ENCODE measurements around the gene COL10A1. TPM values are rescaled to one million over a fixed set of nuclear protein-coding genes. Genes with fewer than 3 reads are reported as not detected.

COL10A1 gene
- 0.03 and 0.06 TPM in 2 replicates for total RNA-seq (2014; rRNA removed; shearing (Covaris generic))

DNA sequence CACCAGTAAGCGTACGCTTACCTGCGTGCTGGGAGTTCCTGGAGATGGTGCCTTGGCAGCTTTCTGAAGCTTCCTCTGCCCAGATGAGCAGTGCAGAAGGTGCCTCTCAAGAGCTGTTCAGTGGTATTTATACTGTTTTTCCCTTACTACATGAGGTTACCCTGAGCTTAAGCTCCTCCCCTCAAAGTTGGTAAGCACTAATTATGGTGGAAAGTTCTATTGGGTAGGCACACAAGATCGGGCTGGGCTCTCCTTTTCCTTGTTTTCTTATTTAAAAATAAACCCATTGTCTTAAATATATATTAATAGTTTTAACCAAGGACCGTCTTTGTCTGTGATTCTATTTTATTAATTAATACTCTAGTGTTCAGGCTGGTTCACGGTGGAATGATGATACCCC, at the start of gene COL10A1:
Gene COL10A1 (minus strand): TSS at position 101 of the 400 bp plus-strand sequence. CDS start 640 bp downstream, outside the sequence.
- no peak within 1 kb of the TSS for H3K4me3 ChIP-seq
- H3K27ac ChIP-seq: no peak within 1 kb of the TSS
- H3K4me1 ChIP-seq: no peaks in the 10 kb centered on the region; the same call in 1 of the 2 replicates
- no peaks in the 10 kb centered on the region for H3K27me3 ChIP-seq
- no peak for DNase-seq
- no peaks in the 10 kb centered on the region for H3K9me3 ChIP-seq (replicated peaks)
- H3K36me3 ChIP-seq: no peaks in the 10 kb centered on the region

DNA sequence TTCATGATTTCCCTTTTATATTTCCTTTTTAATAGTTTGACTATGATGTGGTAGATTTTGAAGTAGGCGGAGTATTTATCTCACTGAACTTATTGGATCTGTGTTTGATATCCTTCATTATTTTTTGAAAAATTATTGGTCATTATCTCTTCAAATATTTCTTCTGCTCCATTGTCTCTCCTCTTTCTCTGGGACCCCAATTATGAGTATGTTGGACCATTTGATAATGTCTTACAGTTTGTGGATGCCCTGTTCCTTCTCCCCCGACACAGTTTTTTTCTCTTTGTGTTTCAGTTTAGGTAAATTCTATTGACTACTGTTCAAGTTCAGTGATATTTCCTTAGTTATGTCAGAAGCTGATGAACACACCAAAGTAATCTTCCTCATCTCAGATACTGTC, 49.4 kb upstream of the COL10A1 start:
- Histone ChIP-seq H3K27ac (no peak overlapping the region), H3K27me3 (no peaks in the 10 kb centered on the region), H3K4me1 (no peaks in the 10 kb centered on the region), H3K9me3 (replicated peaks) (peaks cover 5% of the 10 kb centered on the region; the same call in 1 of the 2 replicates), H3K4me3 (no peak overlapping the region), H3K36me3 (peaks cover 4% of the 10 kb centered on the region; the same call in 1 of the 2 replicates)
- DNase-seq: peak in 1 of 2 experiments; percentile 8

DNA sequence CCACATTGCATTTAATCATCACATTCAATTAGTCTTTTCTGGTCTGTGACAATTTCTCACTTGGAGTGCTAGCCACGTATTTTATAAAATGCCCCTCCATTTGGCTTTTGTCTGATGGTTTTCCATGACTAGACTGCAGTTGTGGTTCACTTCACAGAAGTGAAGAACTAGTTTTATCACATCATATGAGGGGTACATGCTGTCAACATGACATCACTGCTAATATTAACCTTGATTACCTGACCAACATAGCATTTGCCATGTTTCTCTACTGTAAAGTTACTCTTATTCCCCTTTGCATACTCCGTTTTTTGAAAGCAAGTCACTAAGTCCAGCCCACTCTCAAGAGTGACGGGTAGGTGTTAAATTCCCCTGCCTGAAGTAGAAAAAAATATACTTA, 48.0 kb upstream of the COL10A1 start:
- DNase-seq: no peak
- no peak overlapping the region for H3K4me3 ChIP-seq
- H3K4me1 ChIP-seq: no peaks in the 10 kb centered on the region
- H3K9me3 ChIP-seq (replicated peaks): peaks cover 5% of the 10 kb centered on the region; the same call in 1 of the 2 replicates
- H3K27ac ChIP-seq: no peak overlapping the region
- H3K36me3 ChIP-seq: no peaks in the 10 kb centered on the region
- no peaks in the 10 kb centered on the region for H3K27me3 ChIP-seq

DNA sequence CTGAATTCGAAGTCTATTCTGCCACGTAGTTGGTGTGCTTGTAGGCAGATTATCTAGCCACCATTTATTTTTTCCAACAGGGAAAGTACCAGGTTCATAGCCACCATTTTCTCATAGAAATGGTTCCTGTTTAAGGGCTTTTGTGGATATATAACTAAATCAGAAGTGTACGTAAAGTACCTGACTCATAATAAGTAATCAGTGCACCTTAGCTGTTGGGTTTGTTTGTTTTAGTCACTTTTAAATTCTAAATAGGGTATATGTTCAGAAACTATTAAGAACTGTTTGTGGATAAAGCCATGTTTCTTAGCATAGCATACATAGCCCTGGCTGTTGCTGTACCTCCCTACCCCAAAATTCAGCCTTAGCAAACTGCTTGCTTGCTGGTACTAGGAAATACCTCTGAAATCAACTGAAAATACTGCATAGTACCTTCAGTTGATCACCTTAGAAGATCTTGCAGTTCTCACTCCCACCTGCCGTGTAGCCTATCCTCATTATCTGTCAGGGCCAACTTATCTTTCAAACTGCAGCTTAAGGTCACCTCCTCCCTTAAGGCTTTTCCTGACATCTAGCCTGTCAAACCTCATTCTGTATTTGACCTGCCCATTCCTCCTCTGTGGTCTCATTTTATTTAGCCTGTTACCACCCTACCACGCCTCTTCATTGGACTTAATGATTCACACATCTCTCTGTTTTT, 44.6 kb upstream of the COL10A1 start:
- Histone ChIP-seq H3K9me3 (replicated peaks) (no peaks in the 10 kb centered on the region; the same call in 1 of the 2 replicates), H3K27ac (no peak overlapping the region), H3K4me1 (no peaks in the 10 kb centered on the region), H3K36me3 (no peaks in the 10 kb centered on the region), H3K27me3 (no peaks in the 10 kb centered on the region), H3K4me3 (no peak overlapping the region)
- no peak for DNase-seq

DNA sequence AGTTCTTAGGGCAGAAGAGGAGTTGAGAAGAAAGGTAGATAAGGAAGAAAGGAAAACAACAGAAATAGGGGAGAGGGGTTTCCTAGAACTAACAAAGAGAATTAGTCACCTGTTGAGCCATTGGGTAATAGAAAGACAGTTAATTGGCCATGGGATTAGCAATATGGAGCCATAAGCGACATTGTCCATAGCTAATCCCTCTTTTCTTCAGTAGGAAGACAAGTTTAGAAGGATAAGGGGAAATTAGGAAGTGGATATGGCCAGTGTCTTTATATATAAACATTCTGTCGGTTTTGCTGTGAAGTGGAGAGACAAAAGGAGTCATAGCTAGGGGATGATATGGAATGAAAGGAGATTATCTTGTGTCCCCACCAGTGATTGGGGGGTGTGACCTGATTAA, 43.9 kb upstream of the COL10A1 start:
- Histone ChIP-seq H3K27ac (no peak overlapping the region), H3K9me3 (replicated peaks) (no peaks in the 10 kb centered on the region), H3K4me3 (no peak overlapping the region), H3K27me3 (no peaks in the 10 kb centered on the region), H3K36me3 (no peaks in the 10 kb centered on the region), H3K4me1 (no peaks in the 10 kb centered on the region)
- no peak for DNase-seq

DNA sequence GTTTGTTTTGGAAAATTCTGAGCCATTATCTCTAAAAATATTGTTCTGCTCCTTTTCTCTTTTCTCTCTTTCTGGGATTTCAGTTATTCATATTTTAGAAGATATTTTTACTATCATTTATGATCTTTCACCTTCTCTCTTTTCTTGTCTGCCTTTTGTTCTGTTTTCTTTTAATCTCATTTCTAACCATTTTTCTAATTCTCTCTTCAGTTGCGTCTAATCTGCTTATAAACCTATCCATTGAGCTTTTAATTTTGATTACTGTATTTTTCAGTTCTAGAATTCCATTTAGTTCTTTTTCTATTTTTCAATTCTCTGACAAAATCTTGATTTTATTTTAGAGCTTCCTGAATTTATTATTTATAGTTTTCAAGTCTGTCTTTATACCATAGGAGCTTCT, 42.2 kb upstream of the COL10A1 start:
- H3K27ac ChIP-seq: no peak overlapping the region
- H3K4me1 ChIP-seq: no peaks in the 10 kb centered on the region
- no peak overlapping the region for H3K4me3 ChIP-seq
- no peaks in the 10 kb centered on the region for H3K36me3 ChIP-seq
- no peak for DNase-seq
- H3K9me3 ChIP-seq (replicated peaks): no peaks in the 10 kb centered on the region
- no peaks in the 10 kb centered on the region for H3K27me3 ChIP-seq

DNA sequence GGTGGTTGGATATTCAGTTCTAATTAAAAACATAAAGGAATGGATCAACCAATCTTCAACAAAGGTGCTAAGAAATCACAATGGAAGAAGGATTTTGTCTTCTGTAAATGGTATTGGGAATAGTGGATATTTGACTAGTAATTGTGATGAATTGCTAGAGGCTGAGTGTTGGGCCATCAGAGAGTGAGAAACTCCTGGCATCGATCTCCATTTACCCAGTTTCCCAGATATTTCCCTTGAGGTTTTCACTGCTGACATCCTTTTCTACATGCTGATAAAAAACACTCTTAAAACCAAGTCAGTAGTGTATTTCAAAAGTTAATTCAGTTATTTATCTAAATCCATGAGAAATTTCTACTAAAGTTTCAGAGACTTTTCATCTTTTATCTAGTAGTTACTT, 40.4 kb upstream of the COL10A1 start:
- Histone ChIP-seq H3K4me1 (no peaks in the 10 kb centered on the region), H3K36me3 (no peaks in the 10 kb centered on the region), H3K4me3 (no peak overlapping the region), H3K27me3 (no peaks in the 10 kb centered on the region), H3K27ac (no peak overlapping the region), H3K9me3 (replicated peaks) (no peaks in the 10 kb centered on the region)
- no peak for DNase-seq

DNA sequence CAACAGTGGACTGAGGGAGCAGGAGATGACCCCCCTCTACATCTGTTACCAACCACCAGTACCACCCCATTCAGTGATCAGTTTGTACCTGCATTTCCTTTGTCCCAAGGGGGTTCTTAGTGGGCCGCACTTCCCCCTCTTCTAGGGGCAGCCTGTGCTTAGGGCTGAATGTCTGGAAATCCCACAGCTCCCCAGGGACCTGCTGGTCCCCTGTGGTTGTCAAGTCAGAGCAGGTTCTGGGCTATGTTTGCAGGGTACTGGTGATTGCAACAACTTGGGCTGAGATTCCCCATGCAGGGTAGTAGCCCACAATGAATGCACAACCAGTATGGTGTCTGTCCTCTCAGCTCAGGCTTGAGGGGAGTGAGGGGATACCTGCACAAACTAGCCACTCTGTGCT, 39.7 kb upstream of the COL10A1 start:
- H3K27me3 ChIP-seq: no peaks in the 10 kb centered on the region
- no peaks in the 10 kb centered on the region for H3K9me3 ChIP-seq (replicated peaks)
- no peak for DNase-seq
- no peak overlapping the region for H3K27ac ChIP-seq
- H3K4me1 ChIP-seq: no peaks in the 10 kb centered on the region
- no peak overlapping the region for H3K4me3 ChIP-seq
- no peaks in the 10 kb centered on the region for H3K36me3 ChIP-seq

DNA sequence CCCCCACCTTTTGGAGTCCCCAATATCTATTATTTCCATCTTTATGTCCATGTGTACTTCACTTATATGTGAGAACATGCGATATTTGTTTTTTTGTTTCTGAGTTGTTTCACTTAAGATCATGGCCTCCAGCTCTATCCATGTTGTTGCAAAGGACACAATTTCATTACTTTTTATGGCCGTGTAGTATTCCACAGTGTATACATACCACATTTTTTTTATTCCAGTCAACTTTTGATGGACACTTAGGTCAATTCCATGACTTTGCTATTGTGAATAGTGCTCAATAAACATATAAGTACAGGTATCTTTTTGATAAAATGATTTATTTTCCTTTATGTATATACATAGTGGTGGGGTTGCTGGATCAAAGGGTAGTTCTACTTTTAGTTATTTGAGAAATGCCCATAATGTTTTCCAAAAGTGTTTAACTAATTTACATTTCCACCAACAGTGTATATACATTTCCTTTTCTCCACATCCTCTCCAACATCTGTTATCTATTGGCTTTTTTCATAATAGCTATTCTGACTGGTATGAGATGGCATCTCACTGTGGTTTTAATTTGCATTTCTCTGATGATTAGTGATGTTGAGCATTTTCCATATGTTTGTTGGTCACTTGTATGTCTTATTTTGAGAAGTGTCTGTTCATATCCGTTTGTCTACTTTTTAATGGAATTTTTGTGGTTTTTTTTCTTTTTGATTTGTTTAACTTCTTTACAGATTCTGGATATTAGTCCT, 34.0 kb upstream of the COL10A1 start:
- no peaks in the 10 kb centered on the region for H3K27me3 ChIP-seq
- no peak for DNase-seq
- H3K4me1 ChIP-seq: no peaks in the 10 kb centered on the region
- no peak overlapping the region for H3K4me3 ChIP-seq
- no peaks in the 10 kb centered on the region for H3K9me3 ChIP-seq (replicated peaks)
- H3K27ac ChIP-seq: no peak overlapping the region
- H3K36me3 ChIP-seq: no peaks in the 10 kb centered on the region

DNA sequence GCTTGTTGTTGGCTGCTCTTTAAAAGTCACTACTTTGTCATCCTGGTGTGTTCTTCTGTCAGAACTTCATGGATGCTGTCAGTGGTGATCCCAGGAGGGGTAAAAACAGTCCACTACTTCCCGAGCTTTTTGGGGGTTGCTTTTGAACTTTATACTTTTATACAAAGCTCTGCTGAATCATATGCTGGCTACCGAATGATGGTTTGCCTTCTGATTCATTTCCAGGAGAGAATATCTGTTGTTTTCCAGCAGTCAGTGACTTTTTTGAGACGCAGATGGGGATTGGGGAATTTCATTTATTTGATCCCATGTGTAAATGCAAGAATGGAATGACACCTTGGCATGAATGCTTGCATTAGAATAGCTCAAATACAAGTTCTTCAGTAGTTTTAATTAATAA, 32.7 kb upstream of the COL10A1 start:
- no peaks in the 10 kb centered on the region for H3K36me3 ChIP-seq
- H3K9me3 ChIP-seq (replicated peaks): no peaks in the 10 kb centered on the region
- H3K27me3 ChIP-seq: no peaks in the 10 kb centered on the region
- H3K27ac ChIP-seq: no peak overlapping the region
- no peaks in the 10 kb centered on the region for H3K4me1 ChIP-seq
- H3K4me3 ChIP-seq: no peak overlapping the region
- DNase-seq: no peak

DNA sequence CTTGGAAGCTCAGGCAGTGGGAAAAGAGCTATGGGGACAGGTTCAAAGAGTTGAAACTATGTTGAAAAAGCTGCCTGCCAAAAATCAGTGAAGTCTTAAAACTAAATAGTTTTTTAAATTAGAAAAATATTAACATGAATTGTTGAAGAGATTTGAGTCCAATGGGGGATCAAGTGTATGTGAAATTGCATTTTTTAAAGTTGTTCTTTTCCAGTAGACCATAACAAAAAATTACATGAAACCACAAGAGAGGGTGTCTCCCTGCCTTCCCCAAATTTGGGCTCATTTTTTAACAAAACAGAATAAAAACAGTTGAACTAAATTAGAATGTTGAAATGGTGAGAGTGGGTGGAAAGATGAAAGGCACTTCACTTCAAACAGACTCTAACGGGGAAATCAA, 31.5 kb upstream of the COL10A1 start:
- Histone ChIP-seq H3K27me3 (no peaks in the 10 kb centered on the region), H3K36me3 (no peaks in the 10 kb centered on the region), H3K4me3 (no peak overlapping the region), H3K4me1 (peaks cover 4% of the 10 kb centered on the region; the same call in 1 of the 2 replicates), H3K9me3 (replicated peaks) (no peaks in the 10 kb centered on the region), H3K27ac (no peak overlapping the region)
- no peak for DNase-seq

DNA sequence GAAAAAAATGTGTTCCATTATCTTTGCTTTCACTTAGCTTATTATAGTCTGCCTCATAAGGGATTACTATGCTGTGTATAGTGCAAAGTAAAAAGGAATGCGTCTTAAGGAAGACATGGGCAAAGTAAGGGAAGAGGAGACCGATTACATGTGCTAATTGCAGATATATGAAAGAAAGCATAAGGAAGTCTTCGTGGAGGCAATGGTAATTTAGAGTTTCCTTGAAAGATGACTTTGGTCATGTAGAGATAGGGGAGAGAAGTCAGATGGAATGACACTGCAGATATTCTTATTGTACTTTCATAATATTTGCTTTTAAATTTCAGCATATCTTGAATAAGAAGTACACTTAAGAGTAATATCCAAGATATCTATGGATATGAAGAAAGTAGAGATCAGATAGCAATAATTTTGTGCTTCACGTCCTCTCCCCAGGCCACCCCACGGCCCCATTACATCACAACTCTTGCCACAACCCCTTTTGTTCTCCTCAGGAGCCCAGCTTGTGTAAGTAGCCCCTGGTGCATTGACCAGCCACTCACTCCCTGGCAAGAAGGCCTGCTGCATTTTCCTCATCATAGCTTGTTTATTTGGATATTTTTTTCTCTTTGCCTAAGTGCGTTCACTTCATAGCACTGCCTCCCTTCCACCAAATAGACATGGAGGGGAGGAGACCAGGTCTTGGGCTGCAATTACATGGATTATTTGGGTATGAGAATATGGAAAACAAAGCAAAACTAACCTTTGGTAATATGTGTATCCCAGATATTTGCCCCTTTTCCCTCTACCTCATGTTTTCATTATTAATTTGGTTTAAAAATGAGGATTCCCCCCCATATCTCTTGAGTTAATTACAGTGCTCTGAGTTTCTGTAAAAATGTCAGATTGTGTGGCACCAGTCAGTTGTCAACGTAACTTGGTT, 30.7 kb upstream of the COL10A1 start:
- Histone ChIP-seq H3K27me3 (no peaks in the 10 kb centered on the region), H3K4me1 (peaks cover 4% of the 10 kb centered on the region; the same call in 1 of the 2 replicates), H3K36me3 (no peaks in the 10 kb centered on the region), H3K9me3 (replicated peaks) (no peaks in the 10 kb centered on the region), H3K27ac (no peak overlapping the region), H3K4me3 (no peak overlapping the region)
- DNase-seq: no peak

DNA sequence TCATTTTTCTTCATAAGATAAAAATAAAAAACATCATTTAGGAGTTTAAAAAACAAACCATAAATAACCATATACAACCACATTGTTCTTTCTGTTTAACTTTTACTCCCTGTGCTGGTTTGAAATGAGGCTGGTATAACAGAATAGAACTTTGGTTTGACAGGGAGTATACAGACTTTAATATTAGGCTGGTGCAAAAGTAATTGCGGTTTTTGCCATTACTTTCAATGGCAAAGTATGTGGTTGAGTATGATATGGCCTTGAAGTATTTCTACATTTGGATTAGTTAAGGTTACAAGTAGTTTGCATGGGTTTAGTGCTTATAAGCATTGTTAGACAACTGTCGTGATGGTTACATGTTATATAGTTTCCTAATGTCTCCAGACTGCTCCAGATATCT, 29.0 kb upstream of the COL10A1 start:
- no peak overlapping the region for H3K4me3 ChIP-seq
- no peaks in the 10 kb centered on the region for H3K36me3 ChIP-seq
- H3K27me3 ChIP-seq: no peaks in the 10 kb centered on the region
- no peak for DNase-seq
- no peaks in the 10 kb centered on the region for H3K9me3 ChIP-seq (replicated peaks)
- H3K27ac ChIP-seq: no peak overlapping the region
- H3K4me1 ChIP-seq: peaks cover 4% of the 10 kb centered on the region; the same call in 1 of the 2 replicates

DNA sequence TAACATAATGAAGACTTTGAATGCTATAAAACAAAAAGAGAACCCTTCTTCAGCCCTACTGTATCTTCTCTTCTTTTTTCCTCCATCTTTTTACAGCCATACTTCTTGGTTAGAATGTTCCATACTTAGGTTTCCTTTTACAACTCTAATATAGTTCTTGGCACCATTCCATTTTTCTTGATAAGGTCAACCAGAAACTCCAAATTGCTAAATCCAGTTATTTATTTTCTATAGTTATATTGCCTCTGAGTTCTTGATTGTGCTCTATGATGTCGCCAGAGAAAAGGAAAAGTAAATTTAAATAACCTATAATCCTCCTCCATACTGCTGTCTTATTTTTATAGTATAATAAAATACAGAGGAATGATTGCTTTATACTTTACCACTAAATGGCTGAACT, 26.7 kb upstream of the COL10A1 start:
- Histone ChIP-seq H3K27me3 (no peaks in the 10 kb centered on the region), H3K4me1 (peaks cover 4% of the 10 kb centered on the region; the same call in 1 of the 2 replicates), H3K4me3 (no peak overlapping the region), H3K36me3 (no peaks in the 10 kb centered on the region), H3K27ac (no peak overlapping the region), H3K9me3 (replicated peaks) (no peaks in the 10 kb centered on the region)
- peak in 1 of 2 experiments; percentile 5 for DNase-seq

Measured in SJCRH30 (cell line).